DMS53 treated with DMSO at 0.1 percent for 48 hours (cell line): ENCODE measurements around the gene GLIPR2.
"Not testable (repeated sequence)": the region's sequence is repeated elsewhere in the genome, so short reads cannot be mapped to it uniquely, and the experiment has no call there.

Experiments
- DNase-seq: peaks from one replicate; lab custom pipeline; 2025; ENCODE audit not compliant: unreplicated experiment; lab: John Stamatoyannopoulos, UW

The GLIPR2 gene

GRCh38 chr9:36143245-36143641, 6.7 kb downstream of the GLIPR2 start:
- no peak for DNase-seq

- peak; percentile 34 for DNase-seq
Measured at GRCh38 chr9:36144309-36145232, 8.0 kb downstream of the GLIPR2 start.

- DNase-seq: no peak
Measured at GRCh38 chr9:36145970-36146369, 9.4 kb downstream of the GLIPR2 start.

GRCh38 chr9:36146651-36147050, 10.1 kb downstream of the GLIPR2 start:
- DNase-seq: no peak

- DNase-seq: no peak
Measured at GRCh38 chr9:36147441-36148175, 11.1 kb downstream of the GLIPR2 start.

GRCh38 chr9:36148311-36149051, 11.9 kb downstream of the GLIPR2 start:
- DNase-seq: no peak

GRCh38 chr9:36149197-36149596, 12.7 kb downstream of the GLIPR2 start:
- no peak for DNase-seq

GRCh38 chr9:36150574-36151315, 14.2 kb downstream of the GLIPR2 start:
- no peak for DNase-seq

GRCh38 chr9:36151316-36152210, 15.0 kb downstream of the GLIPR2 start:
- no peak for DNase-seq

- no peak for DNase-seq
Measured at GRCh38 chr9:36152741-36153438, 16.4 kb downstream of the GLIPR2 start.

- no peak for DNase-seq
Measured at GRCh38 chr9:36153746-36154145, 17.2 kb downstream of the GLIPR2 start.

GRCh38 chr9:36154331-36154952, 17.9 kb downstream of the GLIPR2 start:
- no peak for DNase-seq

GRCh38 chr9:36156116-36156515, 19.6 kb downstream of the GLIPR2 start:
- no peak for DNase-seq

- no peak for DNase-seq
Measured at GRCh38 chr9:36158122-36158521, 21.6 kb downstream of the GLIPR2 start.

- DNase-seq: no peak
Measured at GRCh38 chr9:36158917-36159316, 22.4 kb downstream of the GLIPR2 start.

GRCh38 chr9:36159509-36159908, 23.0 kb downstream of the GLIPR2 start:
- not testable (repeated sequence) for DNase-seq

GRCh38 chr9:36160126-36160525, 23.6 kb downstream of the GLIPR2 start:
- not testable (repeated sequence) for DNase-seq

GRCh38 chr9:36161187-36161586, 24.7 kb downstream of the GLIPR2 start:
- DNase-seq: no peak
